ENCODE measurements around the gene CX3CR1.
"Not testable (repeated sequence)": the region's sequence is repeated elsewhere in the genome, so short reads cannot be mapped to it uniquely, and the experiment has no call there.

CX3CR1 gene, protein sequence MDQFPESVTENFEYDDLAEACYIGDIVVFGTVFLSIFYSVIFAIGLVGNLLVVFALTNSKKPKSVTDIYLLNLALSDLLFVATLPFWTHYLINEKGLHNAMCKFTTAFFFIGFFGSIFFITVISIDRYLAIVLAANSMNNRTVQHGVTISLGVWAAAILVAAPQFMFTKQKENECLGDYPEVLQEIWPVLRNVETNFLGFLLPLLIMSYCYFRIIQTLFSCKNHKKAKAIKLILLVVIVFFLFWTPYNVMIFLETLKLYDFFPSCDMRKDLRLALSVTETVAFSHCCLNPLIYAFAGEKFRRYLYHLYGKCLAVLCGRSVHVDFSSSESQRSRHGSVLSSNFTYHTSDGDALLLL

DNA sequence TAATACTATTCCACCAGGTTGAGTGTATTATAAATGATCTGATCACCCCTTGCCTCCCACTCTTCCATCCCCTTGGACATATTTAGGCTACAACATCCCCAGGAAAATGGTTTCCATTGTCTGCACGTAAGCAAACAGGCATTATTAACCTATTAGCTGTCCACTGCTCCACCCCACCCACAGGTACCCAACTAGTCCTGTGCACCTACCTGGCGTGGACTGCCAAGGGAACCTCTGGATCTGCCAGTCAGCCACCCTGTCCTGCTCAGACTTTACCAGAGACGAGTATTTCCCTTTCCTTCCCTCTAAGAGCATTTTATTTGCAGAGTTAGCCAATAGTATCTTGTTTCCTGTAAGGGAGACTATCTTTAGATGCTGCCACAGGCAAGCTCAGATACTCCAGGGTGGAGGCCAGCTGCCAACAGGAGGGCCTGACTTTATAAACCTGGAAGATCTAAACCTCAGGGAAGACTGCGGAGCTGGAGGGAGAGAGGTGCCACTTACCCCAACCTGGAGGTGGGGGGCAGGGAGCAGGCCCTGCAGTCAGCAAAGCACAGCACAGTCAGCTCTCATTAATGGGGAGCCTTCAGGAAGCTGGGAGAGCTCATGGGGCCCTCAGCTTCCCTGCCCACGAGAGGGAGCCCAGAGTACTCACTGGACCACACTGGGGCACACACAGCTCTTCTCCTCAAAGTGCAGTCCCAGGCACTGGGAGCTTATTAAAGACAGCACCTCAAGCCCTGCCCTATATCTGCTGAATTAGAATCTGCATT lies at the start of gene CX3CR1:
Gene CX3CR1, minus strand, starts transcription at position 292 of the 773 bp plus-strand sequence. CDS start 13,527 bp downstream, outside the sequence.
- DNase-seq, result no peak

DNA sequence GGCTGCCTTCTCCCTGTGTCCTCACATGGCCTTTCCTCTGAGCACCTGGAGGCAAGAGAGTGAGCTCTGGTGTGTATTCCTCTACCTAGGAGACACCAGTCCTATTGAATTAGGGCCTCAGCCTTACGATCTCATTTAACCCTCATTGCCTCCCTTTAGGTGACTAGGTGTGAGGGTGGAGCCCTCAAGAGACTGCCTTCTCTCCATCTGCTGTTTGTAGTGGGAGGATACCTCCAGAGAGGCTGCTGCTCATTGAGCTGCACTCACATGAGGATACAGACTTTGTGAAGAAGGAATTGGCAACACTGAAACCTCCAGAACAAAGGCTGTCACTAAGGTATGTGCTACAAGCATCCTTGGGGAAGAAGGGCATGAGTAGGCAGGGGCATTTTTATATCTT lies 49.7 kb upstream of the CX3CR1 start, which contains the start of gene CCR8:
Gene CCR8, plus strand, starts transcription at position 217 of the 400 bp plus-strand sequence. CDS start 2,623 bp downstream, outside the sequence.
- no peak for DNase-seq

DNA sequence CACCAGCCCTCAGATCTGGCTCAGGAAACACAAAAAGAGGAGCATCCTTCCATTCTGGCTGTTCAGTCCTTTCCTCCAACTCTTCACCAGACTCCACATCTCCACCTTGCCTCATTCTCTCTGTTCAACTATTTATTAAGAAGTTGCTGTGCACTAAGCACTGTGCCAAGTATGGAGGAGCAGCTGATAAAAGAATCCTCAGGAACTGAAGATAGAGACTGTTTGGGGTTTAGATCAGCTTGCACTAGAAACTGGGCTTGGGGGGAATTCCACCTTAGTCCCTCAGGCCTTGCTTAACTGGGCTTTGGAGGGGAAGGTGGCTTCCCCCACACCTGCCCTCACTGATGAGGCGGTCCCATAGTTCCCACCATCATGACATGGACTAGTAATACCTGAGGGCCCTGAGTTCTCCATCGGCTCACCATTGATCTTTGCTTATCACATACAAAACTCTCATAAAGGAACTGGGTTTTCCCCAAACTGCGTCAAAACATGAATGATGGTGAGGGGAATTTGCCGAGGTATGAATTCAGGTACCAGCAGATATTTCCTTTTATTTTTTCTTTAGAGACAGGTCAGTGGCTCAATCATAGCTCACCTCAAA lies 48.0 kb upstream of the CX3CR1 start:
- no peak for DNase-seq

DNA sequence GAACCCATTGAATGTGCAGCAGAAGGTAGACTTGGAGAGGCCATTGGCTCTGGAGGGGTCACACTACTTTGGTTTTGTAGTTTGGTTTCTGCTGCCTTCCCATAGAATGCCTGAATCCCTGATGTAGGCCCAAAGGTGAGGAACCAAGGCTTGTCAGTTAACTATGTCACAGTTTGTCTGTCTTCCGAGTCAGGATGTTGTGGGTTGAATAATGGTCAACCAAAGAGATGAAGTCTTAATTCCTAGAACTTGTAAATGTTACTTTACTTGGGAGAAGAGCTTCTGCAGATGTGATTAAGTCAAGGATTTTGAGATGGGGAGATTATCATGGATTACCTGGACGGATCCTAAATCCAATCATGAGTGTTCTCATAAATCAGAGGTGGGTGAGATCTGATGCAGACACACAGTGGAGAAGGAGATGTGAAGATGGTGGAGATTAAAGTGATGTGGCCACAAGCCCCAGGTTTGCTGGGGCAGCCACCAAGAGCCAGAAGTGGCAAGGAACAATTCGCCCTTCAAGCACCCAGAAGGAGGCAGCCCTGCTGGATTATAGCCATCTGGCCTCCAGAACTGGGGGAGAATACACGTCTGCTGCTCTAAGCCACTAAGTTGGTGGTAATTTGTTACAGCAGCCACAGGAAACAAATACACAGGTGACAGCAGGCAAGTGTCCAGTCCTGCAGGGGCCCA lies 47.4 kb upstream of the CX3CR1 start:
- no peak for DNase-seq

DNA sequence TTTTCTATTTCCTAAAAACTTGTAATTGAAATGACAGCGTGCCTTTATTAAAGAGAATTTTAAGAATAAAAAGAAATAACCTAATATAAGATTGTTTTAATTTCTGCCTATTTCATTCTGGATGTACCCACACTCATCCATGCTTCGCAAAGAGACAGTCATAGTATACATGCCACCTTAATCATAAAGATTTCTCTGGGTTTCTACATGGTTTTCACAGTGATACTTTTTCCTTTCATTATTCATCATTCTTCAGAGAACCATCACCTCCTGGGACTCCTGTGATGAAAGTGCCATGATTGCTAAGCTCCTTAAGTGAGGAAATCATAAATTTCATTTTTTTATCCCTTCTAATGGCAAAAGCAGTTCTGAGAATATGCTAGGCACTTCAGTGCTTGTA lies 45.4 kb upstream of the CX3CR1 start:
- no peak for DNase-seq

DNA sequence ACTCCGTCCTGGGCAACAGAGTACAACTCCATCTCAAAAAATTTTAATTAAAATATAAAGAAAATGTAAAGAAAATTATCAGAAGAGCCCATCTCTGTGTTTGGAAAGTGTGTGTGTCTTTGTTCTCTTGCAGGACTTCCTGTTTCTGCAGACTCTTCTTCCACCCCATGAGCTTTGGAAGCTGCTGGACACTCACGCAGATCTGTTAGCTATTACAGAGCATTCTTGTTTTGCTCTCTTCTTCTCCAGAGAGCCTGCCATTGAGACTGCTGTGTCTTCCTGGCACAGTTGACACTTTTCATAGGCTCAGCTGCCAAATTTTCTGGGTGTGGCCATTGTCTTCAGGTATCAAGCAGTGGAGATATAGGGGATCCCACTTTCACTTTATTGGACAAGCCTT lies 43.7 kb upstream of the CX3CR1 start:
- no peak for DNase-seq

DNA sequence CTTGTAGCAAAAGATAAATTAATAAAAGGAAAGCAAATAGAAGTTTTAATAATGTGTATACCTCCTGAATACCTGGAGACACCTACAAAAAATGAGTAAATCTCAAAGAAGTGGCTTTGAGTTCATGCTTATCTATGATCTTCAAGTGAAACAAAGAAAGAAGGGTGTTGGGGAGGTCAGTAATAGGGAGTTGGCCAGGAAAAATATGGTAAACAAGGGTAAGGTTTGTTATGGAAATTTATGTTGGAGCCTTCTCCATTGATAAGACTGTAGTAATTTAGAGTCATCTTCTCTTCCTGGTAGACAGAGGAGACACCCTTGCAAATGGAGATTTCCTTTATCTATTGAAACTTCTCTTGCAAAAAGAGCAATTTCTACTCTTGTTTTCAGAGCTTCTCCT lies 43.1 kb upstream of the CX3CR1 start:
- no peak for DNase-seq

DNA sequence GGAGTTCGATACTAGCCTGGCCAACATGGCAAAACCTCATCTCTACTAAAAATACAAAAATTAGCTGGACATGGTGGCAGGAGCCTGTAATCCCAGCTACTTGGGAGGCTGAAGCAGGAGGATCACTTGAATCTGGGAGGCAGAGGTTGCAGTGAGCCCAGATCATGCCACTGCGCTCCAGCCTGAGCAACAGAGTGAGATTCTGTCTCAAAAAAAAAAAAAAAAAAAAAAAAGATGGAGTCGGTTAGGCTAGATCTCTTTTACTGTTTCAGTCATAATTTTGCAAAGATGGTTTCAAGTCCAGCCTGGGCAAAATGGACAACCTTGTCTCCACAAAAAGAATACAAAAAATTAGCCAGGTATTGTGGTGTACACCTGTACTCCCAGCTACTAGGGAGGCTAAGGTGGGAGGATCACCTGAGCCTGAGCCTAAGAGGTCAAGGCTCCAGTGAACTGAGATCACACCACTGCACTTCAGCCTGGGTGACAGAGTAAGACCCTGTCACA lies 42.4 kb upstream of the CX3CR1 start:
- DNase-seq, result not testable (repeated sequence)

DNA sequence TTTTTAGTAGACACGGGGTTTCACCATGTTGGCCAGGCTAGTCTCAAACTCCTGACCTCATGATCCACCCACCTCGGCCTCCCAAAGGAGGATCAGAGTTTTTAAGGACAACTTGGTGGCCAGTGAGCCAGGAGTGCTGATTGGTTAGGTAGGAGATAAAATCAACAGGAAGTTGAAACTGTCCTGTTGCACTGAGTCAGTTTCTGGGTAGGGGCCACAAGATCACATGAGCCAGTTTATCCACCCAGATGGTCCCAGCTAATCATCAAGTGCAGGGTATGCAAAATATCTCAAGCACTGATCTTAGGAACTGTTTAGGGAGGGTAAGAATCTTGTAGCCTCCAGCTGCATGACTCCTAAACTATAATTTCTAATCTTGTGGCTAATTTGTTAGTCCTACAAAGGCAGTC lies 41.7 kb upstream of the CX3CR1 start:
- not testable (repeated sequence) for DNase-seq

DNA sequence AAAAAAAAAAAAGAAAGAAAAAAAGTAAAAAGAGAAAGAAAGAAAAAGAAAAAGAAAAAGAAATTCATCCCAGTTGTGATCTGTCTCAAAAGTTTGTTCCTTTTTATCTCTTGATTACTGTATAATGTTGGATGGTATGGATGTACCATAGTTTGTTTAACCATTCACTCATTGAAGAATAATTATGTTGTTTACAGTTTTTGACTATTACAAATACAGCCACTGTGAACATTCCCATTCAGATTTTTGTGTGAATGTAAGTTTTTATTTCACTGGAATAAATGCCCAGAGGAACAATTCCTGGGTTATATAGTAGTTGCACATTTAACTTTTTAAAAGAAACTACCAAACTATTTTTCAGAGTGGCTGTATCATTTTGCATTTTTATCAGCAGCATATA lies 39.4 kb upstream of the CX3CR1 start:
- no peak for DNase-seq

DNA sequence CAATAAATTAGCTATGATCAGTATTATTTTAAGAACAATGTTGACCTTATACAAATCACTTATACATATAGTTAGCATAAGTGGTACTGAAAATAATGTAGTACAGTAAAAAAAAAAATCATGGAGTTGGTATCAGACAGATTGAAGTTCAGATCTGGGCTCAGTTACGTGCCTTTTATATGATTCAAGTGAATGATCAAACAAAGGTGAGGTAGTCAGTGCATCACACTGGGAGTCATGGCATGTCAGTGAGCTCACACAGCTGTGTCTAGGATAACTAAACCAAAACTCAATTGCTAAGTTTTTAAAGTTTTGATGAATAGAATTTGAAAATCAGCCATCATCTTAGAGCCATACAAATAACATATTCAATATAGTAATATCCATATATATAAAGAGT lies 38.5 kb upstream of the CX3CR1 start:
- DNase-seq, result no peak

DNA sequence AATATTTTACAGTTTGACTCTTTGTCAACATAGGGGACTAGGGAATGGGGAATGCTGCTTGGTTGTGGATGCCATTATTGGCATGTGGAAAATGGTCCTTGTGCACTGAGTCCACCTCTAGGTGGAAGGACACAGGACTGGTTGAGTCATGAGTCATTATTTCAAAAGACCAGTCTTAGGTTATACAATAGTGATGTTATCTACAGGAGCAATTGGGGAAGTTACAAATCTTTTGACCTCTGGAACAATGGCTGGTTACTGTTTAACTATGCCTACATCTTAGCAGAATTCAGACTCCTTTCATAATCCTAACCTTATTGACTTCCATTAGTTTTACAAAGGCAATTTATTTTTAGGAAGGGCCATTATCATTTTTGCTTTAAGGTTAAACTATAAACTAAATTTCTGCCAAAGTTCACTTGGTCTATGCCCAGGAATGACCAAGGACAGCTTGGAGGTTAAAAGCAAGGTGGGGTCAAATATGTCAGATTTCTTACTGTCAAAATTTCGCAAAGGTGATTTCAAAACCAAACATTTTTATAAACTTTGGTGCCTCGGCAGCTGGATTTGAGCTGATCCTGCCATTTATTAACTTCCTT lies 37.8 kb upstream of the CX3CR1 start:
- DNase-seq, result no peak

DNA sequence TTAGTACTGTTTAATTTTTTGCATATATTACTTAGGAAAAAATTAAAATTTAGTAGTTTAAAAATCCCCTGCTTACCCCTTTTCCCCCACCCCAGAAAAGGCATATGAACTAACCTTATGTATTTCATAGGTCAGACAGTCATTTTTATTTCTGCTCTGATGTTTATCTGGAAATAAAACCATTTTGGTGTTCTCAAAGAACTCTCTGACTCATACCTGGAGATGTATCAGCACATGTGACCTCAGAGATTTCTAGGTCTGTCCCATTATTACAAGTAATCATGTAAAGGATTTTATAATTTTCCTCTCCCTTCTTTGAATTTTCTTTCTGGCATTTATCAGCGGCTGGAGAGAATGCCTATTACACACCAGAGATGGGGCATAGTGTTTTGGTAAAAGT lies 35.6 kb upstream of the CX3CR1 start:
- no peak for DNase-seq

DNA sequence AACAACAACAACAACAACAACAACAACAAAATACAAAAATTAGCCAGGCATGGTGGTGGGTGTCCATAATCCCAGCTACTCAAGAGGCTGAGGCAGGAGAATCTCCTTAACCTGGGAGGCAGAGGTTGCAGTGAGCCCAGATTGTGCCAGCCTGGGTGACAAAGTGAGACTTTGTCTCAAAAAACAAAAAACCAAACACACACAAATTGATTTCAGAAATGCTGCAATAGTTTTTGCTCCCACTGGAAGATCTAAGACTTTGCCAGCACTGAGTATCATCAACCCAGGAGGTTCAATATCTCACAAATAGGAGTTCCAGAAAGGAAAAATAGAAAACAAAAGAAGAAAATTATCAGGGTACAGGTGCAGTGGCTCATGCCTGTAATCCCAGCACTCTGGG lies 33.5 kb upstream of the CX3CR1 start:
- DNase-seq, result no peak

DNA sequence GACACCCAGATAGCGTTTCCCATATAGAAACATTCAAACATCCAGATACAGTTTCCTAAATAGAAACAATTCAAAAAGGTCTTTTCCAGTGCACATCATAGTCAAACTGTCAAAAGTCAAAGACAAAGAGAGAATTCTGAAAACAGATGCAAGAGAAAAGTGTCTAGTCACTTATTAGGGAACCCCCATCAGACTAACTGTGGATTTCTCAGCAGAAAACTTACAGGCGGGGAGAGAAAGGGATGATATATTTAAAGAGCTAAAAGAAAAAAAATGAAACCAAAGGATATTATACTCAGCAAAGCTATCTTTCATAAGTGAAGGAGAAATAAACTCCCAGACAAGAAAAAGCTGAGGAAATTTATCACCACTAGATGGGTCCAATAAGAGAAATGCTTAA lies 22.3 kb upstream of the CX3CR1 start:
- no peak for DNase-seq

DNA sequence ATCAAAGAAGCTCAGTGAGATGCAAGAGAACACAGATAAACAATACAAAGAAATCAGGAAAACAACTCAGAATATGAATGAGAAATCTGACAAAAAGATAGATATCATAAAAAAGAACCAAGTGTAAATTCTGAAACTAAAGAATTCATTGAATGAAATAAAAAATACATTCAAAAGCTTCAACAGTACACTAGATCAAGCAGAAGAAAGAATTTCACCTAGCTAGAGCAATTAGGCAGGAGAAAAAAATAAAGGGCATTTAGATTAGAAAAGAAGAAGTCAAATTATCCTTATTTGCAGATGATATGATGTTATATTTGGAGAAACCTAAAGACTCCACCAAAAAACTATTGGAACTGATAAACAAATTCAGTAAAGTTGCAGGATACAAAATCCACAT lies 19.4 kb upstream of the CX3CR1 start:
- no peak for DNase-seq

DNA sequence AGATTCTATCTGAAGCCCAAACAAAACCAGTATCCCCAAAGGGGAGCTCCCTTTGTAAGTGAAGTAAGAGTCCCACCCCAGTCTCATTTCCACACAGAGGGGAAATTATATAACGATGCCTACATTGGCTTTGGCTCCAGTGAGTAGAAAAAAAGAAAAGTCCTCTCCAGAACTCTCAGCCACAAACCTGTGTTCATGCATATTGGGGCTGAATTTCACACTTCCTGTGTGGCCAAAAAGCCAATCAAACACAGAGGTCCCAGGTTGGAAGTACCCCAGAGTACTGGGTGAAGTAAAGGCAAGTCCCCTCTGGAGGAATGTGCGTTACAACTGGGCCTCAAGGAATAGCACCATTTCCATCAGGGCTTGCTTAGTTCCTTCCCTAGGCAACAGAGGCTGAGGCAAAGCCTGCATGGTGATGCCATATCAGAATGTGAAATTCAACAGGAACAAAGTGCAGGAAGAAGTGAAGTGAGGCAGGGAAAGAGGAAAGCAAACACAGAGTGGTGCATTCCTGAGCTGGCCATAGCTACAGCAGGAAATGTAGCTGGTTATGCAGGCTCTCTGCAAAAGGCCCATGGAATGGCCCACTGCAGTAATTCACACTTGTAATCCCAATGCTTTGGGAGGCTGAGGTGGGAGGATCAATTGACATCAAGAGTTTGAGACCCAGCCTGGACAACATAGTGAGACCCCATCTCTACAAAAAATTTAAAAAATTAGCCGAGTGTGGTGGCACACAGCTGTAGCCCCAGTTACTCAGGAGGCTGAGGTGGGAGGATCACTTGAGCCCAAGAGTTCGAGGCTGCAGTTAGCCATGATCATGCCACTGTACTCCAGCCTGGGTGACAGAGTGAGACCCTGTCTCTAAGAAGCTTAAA lies 16.6 kb upstream of the CX3CR1 start:
- no peak for DNase-seq

DNA sequence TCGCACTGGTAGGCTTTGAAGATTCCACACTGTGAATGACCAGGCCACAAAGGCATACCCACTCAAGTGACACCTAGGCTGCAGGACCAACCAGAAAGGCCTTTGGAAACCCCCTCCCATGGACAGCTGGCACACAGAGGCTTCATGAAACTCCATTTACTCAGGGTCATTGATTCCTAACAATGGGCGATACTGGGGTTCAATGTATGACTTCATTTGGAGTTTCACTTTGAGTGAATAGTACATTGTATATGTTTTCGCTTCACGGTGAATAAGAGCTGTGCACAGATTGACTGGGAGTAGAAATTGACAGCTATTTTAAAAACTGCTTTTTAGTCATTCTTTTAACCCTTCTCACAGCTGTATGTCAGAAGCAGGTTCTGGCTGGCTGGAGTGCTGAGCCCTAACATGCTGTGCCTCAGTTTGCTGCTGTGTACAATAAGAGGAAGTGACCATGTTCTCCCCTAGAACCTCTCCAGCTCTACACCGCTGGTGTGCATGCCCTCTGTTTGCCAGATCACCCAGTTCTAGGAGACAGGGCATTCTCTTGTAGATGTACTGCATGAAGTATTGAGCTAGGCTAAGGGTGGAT lies 15.4 kb upstream of the CX3CR1 start:
- no peak for DNase-seq

DNA sequence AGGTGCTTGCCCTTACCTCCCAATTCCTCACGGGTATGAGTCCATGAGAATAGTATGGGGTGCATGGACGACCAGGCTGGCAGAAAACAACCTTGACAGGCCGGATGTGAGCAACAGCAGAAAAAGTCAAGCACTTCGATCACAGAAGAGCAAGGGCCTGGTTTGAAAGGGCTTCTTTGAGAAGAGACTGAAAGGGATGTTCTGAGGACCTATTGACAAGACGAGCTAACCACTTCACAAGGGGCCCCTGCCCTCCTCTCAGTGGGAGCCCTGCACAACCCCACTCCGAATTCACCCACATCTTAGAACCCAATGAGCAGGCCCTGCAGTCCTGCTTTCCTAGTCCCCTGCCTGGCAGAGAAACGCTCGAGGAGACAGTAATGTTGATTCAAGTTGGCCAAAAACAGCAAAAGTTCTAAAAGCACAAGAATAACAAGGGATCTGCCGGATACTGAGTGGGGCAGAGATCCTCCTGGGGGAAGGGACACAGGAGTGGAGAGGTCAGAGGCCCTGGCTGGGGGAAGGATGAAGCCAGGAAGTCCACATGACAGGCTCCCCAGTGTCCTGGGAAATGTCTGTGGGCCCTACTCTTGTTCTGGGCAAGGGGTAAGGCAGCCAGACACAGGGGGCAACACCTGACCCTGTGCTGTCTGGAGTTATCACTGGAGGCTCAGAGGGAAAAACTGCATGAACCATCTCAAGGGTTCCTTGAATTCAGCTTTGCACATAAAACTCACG lies 14.8 kb upstream of the CX3CR1 start:
- DNase-seq, result no peak

DNA sequence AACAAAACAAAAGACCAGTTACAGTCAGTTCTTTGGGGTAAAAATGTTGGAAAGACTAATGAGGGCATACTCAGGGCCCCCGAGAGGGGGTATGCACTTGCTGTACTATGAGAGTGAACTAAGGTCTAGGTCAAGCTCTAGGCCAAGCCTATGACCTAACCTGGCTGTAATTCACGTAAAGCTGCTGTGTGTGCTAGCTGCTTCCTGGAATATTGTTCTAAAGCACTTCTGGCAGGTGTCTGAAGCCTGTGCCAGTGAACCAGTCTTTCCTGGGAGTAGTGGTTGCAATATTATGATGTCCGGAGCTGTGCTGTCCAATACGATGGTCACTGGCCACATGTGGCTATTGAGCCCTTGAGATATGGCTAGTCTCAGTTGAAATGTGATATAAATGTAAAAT lies 13.1 kb upstream of the CX3CR1 start:
- no peak for DNase-seq
